Measurements from ENCODE around the gene BAIAP2. TPM values are rescaled to one million over a fixed set of nuclear protein-coding genes. Genes with fewer than 3 reads are reported as not detected.

Gene BAIAP2, protein sequence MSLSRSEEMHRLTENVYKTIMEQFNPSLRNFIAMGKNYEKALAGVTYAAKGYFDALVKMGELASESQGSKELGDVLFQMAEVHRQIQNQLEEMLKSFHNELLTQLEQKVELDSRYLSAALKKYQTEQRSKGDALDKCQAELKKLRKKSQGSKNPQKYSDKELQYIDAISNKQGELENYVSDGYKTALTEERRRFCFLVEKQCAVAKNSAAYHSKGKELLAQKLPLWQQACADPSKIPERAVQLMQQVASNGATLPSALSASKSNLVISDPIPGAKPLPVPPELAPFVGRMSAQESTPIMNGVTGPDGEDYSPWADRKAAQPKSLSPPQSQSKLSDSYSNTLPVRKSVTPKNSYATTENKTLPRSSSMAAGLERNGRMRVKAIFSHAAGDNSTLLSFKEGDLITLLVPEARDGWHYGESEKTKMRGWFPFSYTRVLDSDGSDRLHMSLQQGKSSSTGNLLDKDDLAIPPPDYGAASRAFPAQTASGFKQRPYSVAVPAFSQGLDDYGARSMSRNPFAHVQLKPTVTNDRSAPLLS
- 34.4 and 43.9 TPM in 2 replicates for total RNA-seq (2014; rRNA removed; shearing (Covaris generic); ENCODE audit: low replicate concordance)

DNA sequence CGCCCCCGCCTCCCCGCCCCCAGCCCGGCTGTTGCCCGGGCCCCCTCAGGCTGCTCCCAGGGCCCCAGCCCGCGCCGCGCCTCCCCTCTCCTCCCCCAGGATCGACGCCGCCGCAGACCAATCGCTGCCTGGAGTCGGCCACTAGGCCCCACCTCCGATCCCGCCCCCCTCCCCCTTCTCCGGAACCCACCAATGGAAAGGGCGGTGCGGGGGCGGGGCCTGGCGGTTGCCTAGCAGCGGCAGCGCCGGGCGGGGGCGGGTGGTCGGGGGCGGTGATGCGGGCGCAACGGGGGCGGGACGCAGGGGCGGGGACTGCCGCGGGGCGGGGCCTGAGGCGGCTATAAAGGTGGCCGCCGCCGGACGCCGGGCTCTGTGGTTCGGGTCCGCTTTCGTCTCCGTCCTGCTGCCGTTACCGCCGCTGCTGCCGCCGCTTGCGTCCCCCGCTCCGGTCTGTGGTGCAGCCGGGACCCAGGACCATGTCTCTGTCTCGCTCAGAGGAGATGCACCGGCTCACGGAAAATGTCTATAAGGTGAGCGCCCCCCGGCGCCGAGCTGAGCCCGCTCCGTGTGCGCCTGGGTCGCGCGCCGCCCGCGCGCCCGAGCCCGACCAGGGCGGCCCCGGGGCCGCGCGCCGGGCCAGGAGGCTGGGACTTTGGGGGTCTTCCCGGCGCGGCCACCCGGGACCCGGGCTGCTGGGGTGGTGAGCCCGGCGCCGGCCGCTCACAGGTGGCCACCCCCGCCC lies at the start of gene BAIAP2:
Gene BAIAP2 (plus strand): TSS at position 373 of the 742 bp plus-strand sequence. CDS start 104 bp downstream, at position 477.
- Histone ChIP-seq H3K27me3 (no peaks in the 10 kb centered on the region), H3K4me3 (peak within 1 kb of the TSS; percentile 62), H3K9me3 (no peaks in the 10 kb centered on the region), H3K36me3 (peaks cover 21% of the 10 kb centered on the region)
- peak; percentile 94 for DNase-seq

DNA sequence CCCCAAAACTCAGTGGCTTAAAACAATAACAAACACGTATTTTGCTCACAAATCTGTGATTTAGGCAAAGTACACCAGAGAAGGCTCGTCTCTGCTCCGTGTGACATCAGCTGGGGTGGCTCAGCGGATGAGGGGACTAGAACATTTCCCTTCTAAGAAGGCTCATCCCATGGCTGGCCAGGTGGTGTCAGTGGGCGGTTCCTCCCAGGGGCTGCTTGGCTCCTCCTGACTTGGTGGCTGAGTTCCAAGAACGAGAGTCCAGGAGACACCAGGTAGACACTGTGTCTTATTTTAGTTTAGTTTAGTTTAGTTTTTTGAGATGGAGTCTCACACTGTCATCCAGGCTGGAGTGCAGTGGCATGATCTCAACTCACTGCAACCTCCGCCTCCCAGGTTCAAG lies 48.9 kb upstream of the BAIAP2 start:
- Histone ChIP-seq H3K4me3 (no peak overlapping the region), H3K9me3 (no peaks in the 10 kb centered on the region), H3K27me3 (no peaks in the 10 kb centered on the region), H3K36me3 (no peaks in the 10 kb centered on the region)
- no peak for DNase-seq

DNA sequence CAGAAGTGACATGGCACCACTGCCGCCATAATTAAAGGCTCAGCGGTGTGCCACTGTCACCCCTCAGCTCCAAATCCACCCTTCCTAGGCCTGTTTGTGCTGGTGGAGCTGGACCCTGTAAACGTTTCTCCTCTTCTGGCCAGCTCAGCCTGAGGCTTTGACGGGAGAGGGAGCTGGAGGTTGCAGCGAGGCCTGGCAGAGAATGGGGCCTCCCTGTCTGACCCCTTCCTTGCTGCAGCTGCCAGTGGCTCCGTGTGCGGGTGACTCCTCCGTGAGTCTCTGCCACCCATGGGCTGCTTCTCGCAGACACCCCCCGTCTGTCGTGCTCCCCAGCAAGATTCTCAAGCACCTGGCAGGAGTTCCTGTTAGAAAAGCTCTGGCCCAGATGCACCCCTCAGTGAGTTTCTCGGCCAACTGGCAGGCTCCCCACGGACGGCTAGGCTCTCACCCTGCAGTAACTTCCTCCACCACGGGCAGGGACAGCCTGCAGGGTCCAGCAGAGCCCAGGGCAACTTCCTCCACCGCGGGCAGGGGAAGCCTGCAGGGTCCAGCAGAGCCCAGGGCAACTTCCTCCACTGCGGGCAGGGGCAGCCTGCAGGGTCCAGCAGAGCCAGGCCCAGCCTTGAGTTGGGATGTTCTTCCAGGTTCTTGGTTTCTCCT lies 48.0 kb upstream of the BAIAP2 start:
- Histone ChIP-seq H3K4me3 (no peak overlapping the region), H3K36me3 (no peaks in the 10 kb centered on the region), H3K27me3 (no peaks in the 10 kb centered on the region), H3K9me3 (no peaks in the 10 kb centered on the region)
- DNase-seq, result no peak

DNA sequence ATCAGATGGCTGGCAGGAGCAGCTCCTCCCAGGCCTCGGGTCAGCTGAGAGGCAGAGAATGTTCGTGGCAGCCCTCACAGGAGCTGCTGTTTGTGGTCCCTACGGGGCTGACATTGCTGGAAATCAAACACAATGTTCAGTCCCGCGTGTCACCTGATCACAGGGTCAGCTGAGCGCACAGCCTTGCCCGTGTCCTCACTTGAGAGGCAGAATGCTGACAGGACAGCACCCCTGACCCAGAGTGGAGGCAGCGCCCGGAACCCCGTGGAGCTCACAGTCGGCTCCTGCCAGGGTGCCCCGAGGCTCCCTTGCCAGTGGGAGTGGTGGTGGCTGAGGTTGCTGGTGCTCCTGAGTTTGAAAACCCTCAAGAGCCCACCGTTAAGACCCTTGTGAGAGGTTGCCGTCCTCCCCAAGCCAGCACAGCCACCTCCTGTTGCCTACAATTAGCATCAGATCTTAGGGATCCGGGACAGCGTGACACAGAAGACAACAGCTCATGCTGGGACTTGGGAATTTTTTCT lies 47.0 kb upstream of the BAIAP2 start:
- DNase-seq, result no peak
- no peaks in the 10 kb centered on the region for H3K9me3 ChIP-seq

DNA sequence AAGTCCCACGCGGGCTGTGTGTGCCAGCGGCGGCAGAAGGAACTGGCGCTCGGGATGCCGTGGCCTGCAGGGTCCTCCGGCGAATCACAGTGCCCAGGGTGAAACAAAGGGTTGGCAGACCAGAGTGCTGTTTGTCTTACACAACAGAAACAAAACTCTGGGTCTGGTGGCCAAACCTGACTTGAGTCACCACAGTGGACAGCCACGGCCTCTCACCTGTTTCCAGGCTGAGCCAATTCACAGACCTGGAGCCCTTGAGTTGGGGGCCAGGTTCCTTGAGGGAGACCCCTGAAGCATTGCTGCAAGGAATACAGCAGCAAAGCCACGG lies 45.4 kb upstream of the BAIAP2 start:
- H3K36me3 ChIP-seq, result no peaks in the 10 kb centered on the region; the same call in 1 of the 2 replicates
- no peak for DNase-seq
- H3K27me3 ChIP-seq, result no peaks in the 10 kb centered on the region
- H3K9me3 ChIP-seq, result no peaks in the 10 kb centered on the region
- H3K4me3 ChIP-seq, result no peak overlapping the region

More for the DNA sequence above, 47.0 kb upstream of the BAIAP2 start:
- Histone ChIP-seq H3K4me3 (no peak overlapping the region), H3K27me3 (no peaks in the 10 kb centered on the region), H3K36me3 (no peaks in the 10 kb centered on the region)

DNA sequence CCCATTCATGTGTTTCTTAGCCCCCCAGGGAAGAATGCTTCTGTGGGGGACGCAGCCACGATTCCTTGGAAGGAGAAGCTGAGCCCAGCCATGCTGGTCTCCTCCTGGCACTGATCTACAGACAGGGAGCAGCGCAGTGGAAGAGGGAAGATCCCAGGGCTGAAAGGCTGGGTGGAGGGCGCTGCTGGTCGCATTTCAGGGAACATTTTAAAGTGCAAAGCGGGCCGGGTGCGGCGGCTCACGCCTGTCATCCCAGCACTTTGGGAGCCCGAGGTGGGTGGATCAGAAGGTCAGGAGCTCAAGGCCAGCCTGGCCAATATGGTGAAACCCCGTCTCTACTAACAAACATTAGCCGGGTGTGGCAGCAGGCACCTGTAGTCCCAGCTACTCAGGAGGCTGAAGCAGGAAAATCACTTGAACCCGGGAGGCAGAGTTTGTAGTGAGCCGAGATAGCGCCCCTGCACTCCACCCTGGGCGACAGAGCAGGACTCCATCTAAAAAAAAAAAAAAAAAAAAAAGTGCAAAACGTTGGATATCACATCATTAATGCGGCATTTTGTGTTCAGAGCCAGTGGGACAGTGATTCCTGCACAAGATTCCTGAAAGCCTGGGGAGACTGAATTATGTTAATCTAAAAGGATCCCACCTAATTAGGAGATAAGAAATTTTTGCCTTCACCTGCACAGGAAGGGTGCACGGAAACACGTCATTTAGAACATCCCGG lies 43.9 kb upstream of the BAIAP2 start:
- H3K27me3 ChIP-seq, result no peaks in the 10 kb centered on the region
- no peaks in the 10 kb centered on the region for H3K9me3 ChIP-seq
- peaks cover 10% of the 10 kb centered on the region for H3K36me3 ChIP-seq
- no peak for DNase-seq
- H3K4me3 ChIP-seq, result peak overlapping the region; percentile 70

DNA sequence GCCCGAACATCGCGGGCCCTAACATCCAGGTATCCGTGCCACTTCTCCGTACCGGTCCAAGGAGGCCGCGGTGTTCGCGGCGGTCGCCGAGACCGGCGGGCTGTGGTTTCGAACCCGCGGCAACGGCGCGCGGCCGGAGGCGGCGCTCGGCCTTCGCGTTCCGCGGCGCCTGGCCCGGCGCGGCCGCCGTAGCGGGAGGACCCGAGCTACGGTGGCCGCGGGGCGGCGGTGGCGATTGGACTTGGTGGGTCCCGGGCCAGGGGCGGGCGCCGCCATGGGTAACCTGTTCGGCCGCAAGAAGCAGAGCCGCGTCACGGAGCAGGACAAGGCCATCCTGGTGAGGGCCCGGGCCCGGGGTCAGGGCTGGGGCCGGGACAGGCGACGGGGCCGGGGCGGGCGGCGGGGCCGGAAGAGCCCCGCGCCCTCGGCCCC lies 43.3 kb upstream of the BAIAP2 start, which contains the start of gene CHMP6:
Gene CHMP6 (plus strand): TSS at position 197 of the 432 bp plus-strand sequence. CDS start 78 bp downstream, at position 275.
- Histone ChIP-seq H3K9me3 (no peaks in the 10 kb centered on the region), H3K4me3 (peak within 1 kb of the TSS; percentile 70), H3K27me3 (no peaks in the 10 kb centered on the region), H3K36me3 (peaks cover 14% of the 10 kb centered on the region)
- peak; percentile 82 for DNase-seq

DNA sequence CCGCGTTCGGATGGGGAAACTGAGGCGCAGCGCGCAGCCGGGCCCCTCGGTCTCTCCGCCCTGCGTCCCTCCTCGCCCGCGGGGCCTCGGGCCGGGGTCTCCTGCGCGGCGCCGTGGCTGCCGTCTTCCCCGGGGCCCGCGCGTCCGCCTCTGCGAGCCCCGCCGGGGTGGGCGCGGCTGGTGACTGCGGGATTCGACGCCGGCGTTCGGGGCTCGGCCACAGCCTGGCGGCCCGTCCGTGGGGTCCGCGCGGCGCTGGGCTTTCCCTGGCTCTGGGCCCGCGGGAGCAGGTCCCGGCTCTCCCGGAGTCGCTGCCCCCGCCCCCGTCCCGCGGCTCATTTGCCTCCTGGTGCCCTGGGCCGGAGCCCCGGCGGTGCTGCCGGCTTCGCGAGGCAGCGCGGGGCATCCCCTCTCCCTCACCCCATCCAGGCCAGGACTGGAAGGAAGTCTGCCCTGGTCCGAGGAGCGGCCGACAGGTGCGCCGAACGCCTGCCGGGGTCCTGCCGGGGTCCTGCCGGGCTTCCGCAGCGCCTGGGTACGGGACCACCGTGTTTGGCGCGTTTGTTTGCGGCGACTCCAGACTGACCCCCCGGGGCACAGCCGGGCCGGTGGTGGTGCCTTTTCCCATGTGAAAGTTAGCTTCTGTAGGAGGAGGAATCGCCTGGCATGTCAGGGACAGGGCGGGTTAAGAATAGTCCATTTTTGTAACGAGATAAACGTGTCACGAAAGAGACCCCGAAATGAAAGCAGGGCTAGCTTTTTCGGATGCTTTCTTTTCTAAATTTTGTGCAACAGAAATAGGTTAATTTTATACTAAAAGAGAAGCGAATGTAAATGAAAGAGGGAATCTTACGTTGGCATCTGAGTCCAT lies 42.6 kb upstream of the BAIAP2 start:
- no peak for DNase-seq
- Histone ChIP-seq H3K27me3 (no peaks in the 10 kb centered on the region), H3K36me3 (peaks cover 16% of the 10 kb centered on the region), H3K9me3 (no peaks in the 10 kb centered on the region), H3K4me3 (peak overlapping the region; percentile 70)

DNA sequence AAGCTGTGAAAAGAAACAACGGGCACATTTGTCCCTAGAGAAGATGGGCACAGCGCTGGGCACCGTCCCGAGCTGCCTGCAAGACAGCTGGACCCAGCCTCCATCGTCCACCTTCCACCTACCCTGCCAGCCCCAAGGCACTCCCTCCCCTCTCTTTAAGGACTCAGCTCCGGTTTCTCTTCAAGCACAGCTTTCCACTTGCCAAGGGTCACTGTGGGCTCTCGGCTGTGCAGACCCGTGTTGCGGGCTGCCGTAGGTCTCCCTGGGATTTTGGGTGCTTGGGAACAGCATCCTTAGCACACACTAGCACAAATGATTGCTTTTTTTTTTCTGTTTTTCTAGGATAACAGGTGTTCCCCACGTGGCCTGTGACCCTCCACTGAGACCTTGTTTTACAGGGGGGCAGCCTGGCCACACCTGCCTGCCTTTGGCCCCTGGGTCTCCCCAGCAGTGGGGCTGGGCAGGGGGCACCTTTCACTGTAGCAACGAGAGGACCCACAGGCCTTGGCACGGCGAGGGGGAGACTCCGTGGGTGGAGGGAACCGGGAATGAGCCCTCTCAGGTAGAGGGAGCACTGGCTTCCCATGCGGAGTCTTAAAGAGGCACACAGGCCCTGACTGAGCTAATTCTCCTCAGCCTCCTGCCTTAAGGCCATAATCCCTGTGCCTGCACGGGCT lies 41.9 kb upstream of the BAIAP2 start:
- Histone ChIP-seq H3K4me3 (peak overlapping the region; percentile 70), H3K36me3 (peaks cover 18% of the 10 kb centered on the region), H3K9me3 (no peaks in the 10 kb centered on the region), H3K27me3 (no peaks in the 10 kb centered on the region)
- DNase-seq, result no peak

DNA sequence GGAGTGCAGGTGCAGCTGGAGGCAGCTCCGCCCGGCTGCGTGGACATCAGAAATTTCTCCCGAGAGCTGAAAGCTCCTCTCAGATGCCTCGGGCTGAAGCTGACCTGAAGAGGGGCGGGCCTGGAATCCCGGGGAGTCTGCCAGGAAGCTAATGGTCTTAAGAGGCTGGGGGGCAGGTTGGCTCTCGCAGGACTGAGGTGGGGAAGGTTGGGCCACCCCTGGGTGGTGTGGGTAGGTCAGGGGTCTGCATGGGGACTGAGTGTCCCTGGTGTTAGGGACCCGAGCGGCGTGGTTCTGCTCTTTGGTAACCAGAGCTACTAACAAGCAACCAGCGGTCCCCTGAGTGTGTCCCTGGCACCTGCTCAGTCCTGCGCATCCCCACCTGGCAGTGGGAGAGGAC lies 39.8 kb upstream of the BAIAP2 start:
- H3K36me3 ChIP-seq, result peaks cover 24% of the 10 kb centered on the region
- H3K27me3 ChIP-seq, result no peaks in the 10 kb centered on the region
- H3K9me3 ChIP-seq, result no peaks in the 10 kb centered on the region
- H3K4me3 ChIP-seq, result no peak overlapping the region
- DNase-seq, result no peak

DNA sequence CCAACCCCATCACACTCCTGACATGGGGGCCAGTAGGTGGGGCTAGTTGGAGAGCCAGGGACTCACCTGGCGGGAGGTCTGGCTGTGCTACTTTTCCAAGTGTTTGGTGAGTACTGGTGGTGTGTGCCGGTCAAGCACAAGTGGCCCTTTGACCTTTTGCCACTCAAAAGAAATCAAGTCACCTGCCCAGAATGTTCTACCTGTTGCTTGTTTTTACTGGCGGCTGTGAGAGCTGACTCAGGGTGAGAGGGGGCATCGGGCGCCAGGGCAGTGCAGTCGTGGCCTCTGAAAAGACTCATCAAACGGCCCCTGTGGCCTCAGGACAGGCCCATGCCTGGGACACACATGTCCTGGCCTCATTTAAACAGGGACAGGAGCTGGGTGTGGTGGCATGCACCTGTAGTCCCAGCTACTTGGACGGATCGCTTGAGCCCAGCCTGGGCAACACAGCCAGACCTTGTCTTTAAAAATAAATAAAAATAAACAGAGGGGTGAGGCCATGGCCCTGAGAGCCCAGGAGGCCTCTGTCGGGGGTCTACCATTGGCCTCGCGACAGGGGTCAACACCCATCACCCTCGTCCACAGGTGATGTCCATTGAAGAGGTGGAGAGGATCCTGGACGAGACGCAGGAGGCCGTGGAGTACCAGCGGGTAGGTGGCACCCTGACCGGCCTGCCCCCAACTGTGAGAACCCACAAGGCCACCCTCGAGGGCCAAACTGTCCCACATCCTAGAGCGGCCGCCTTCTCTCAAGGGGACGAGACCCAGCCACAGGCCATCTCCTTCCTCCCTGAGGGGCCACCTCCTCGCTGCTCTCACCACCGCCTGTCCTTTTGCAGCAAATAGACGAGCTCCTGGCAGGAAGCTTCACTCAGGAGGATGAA lies 38.3 kb upstream of the BAIAP2 start:
- Histone ChIP-seq H3K27me3 (no peaks in the 10 kb centered on the region), H3K36me3 (peaks cover 24% of the 10 kb centered on the region), H3K9me3 (no peaks in the 10 kb centered on the region), H3K4me3 (no peak overlapping the region)
- DNase-seq, result no peak

DNA sequence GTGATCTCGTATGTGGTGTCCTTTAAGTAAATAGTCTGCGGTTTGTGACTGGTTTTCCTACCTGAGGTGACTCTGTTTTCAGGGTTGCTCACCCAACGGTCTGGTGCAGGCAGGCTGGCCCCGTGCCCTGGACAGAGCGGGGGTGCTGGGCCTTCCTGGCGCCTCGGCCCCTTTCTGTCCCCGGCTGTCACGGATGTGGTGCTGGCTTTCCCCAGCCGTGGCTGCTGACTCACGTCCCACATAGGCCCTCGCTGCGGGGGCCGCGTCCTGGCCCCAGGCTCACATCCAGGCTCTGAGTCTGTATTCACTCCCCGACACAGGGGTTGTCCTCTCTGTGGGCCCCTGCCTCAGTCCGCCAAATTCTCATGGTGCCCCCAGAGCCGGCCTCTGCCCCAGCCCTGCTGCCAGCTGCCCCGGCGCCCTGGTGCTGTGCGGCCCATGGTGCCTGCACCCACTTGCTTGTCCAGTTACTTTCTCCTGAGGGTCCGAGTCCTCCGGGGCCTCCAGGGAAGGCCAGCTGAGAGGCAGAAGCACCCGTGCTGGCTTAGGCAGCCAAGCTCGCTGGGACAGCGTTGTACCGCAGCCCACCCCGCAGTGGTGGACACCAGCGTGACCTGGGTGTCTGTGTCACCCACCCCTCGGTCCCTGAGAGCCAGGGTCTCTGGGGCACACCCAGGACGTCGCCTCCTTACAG lies 37.4 kb upstream of the BAIAP2 start:
- Histone ChIP-seq H3K4me3 (no peak overlapping the region), H3K9me3 (no peaks in the 10 kb centered on the region), H3K27me3 (no peaks in the 10 kb centered on the region), H3K36me3 (peaks cover 24% of the 10 kb centered on the region)
- DNase-seq, result no peak

DNA sequence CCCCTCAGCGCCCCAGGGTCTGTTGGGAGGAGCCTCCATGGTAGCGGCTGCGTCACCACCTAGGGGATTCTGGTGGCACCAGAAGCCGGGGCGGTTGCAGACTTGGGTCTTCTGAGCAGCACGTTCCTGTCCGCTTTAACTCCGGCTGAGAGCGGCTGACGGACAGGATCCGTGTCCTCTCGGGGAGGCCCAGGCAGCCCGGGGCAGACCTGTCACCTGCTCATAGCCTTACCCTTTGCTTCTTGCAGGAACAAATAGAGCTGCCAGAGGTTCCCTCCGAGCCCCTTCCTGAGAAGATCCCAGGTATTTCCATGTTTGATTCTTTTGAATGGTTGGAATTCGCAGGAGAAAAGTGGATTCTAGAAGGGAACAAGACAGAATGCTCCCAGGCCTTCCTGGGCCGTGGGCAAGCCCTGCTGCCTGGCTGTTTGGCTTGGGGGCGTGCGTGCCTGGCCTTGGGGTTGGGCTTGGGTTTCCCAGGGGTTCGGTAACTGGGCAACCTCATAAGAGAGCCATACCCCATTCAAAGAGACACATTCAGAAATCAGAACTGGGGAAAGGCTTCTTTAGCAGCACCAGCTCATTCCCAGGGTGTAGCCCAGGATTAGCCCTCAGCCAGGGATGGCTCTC lies 36.7 kb upstream of the BAIAP2 start:
- DNase-seq, result no peak
- peaks cover 24% of the 10 kb centered on the region for H3K36me3 ChIP-seq
- H3K27me3 ChIP-seq, result peaks cover 6% of the 10 kb centered on the region
- H3K9me3 ChIP-seq, result no peaks in the 10 kb centered on the region
- H3K4me3 ChIP-seq, result no peak overlapping the region
